Neural progenitor cell (in vitro differentiated cells): ENCODE measurements around the gene HSPA12B. TPM values are rescaled to one million over a fixed set of nuclear protein-coding genes. Genes with fewer than 3 reads are reported as not detected.

Experiments used
- DNase-seq: peaks from one replicate; pipeline ENCODE4 v3.0.0-alpha.2; 2016; ENCODE audit warnings: low spot score
- H2AFZ ChIP-seq: fragments of 200-600 bp; sonication (generic); replicated peaks from 2 replicates; pipeline ENCODE4 v1.6.1; 2016; ENCODE audit warnings: antibody characterized with exemption
- H3F3A ChIP-seq: fragments of 200-600 bp; sonication (generic); 2 replicates; pipeline ENCODE4 v1.6.1; 2016; ENCODE audit warnings: antibody characterized with exemption, low read depth
- H3K27ac ChIP-seq: fragments of 200-600 bp; sonication (generic); 2 replicates; pipeline ENCODE4 v1.5.1; 2016; ENCODE audit warnings: mild to moderate bottlenecking
- H3K27me3 ChIP-seq: fragments of 200-600 bp; sonication (generic); 2 replicates; pipeline ENCODE4 v1.6.1; 2016; ENCODE audit warnings: mild to moderate bottlenecking, moderate library complexity
- H3K36me3 ChIP-seq: fragments of 200-600 bp; sonication (generic); 2 replicates; pipeline ENCODE4 v1.5.1; 2016
- H3K4me1 ChIP-seq: fragments of 200-600 bp; sonication (generic); 2 replicates; pipeline ENCODE4 v1.6.1; 2016; ENCODE audit warnings: mixed run types
- H3K4me2 ChIP-seq: fragments of 200-600 bp; sonication (generic); 2 replicates; pipeline ENCODE4 v1.6.1; 2016
- H3K4me3 ChIP-seq: fragments of 200-600 bp; sonication (generic); 2 replicates; pipeline ENCODE4 v1.5.1; 2016
- H3K79me2 ChIP-seq: fragments of 200-600 bp; sonication (generic); 2 replicates; pipeline ENCODE4 v1.6.1; 2016; ENCODE audit warnings: low read depth
- H3K9ac ChIP-seq: fragments of 200-600 bp; sonication (generic); 2 replicates; pipeline ENCODE4 v1.6.1; 2016
- H3K9me3 ChIP-seq: fragments of 200-600 bp; sonication (generic); 2 replicates; pipeline ENCODE4 v1.5.1; 2016; ENCODE audit warnings: low read depth
- H4K20me1 ChIP-seq: fragments of 200-600 bp; sonication (generic); 2 replicates; pipeline ENCODE4 v1.6.1; 2016; ENCODE audit warnings: low read depth
- H3K27ac Mint-ChIP-seq: 3 replicates; pipeline ENCODE4 v1.8.0; 2021; ENCODE audit warnings: mixed read lengths
- H3K27me3 Mint-ChIP-seq: 2 replicates; pipeline ENCODE4 v1.8.0; 2022; ENCODE audit warnings: low read depth, mild to moderate bottlenecking, inconsistent platforms, moderate library complexity, mixed read lengths; ENCODE audit not compliant: insufficient read depth
- H3K36me3 Mint-ChIP-seq: 3 replicates; pipeline ENCODE4 v1.8.0; 2021; ENCODE audit warnings: mixed read lengths
- H3K4me1 Mint-ChIP-seq: 3 replicates; pipeline ENCODE4 v1.8.0; 2021; ENCODE audit warnings: mixed read lengths
- H3K4me3 Mint-ChIP-seq: 3 replicates; pipeline ENCODE4 v1.8.0; 2021; ENCODE audit warnings: mild to moderate bottlenecking, moderate library complexity, mixed read lengths
- H3K9me3 Mint-ChIP-seq: 3 replicates; pipeline ENCODE4 v1.8.0; 2020; ENCODE audit warnings: mixed read lengths
- CTCF ChIP-seq: fragments of 200-600 bp; sonication (generic); IDR thresholded peaks from 2 replicates; pipeline ENCODE4 v1.5.1; 2017; ENCODE audit warnings: antibody characterized with exemption, mild to moderate bottlenecking
- EZH2 ChIP-seq: fragments of 200-600 bp; sonication (generic); IDR thresholded peaks from 2 replicates; pipeline ENCODE4 v1.6.1; 2017; ENCODE audit warnings: antibody characterized with exemption, mild to moderate bottlenecking, moderate library complexity
- EZH2phosphoT487 ChIP-seq: fragments of 200-600 bp; sonication (generic); IDR thresholded peaks from 2 replicates; pipeline ENCODE4 v1.6.1; 2017; ENCODE audit warnings: antibody characterized with exemption
- total RNA-seq: library from RNA; depleted of rRNA; stranded (reverse); fragments of >200 nt; gene quantifications from 2 replicates; pipeline ENCODE4 v1.2.3, GENCODE V29; 2015; ENCODE audit warnings: low replicate concordance

Gene HSPA12B
- total RNA-seq, 1 donor from 2014 or later: 0.15 TPM

GRCh38 chr20:3797226-3797545 lies 64.7 kb downstream of the HSPA12B start:
- Mint-ChIP-seq H3K27ac (peak overlapping the region; percentile 80), H3K36me3 (peaks cover 10% of the 10 kb centered on the region), H3K9me3 (no peaks in the 10 kb centered on the region), H3K4me3 (peak overlapping the region; percentile 92), H3K4me1 (peaks cover 50% of the 10 kb centered on the region), H3K27me3 (peaks cover 17% of the 10 kb centered on the region)
- H3K4me3 ChIP-seq: peak overlapping the region; percentile 68
- DNase-seq: no peak
- peak overlapping the region; percentile 90 for H3K4me2 ChIP-seq
- H3K27me3 ChIP-seq: peaks cover 22% of the 10 kb centered on the region
- no peaks in the 10 kb centered on the region for H3K36me3 ChIP-seq
- no peaks in the 10 kb centered on the region for H3K79me2 ChIP-seq
- peaks cover 28% of the 10 kb centered on the region for H3K4me1 ChIP-seq
- H3K9ac ChIP-seq: no peak overlapping the region
- no peak overlapping the region for H3K27ac ChIP-seq
- no peak for TF ChIP-seq CTCF
- no peak for TF ChIP-seq EZH2
- TF ChIP-seq EZH2phosphoT487: no peak
- peaks cover 30% of the 10 kb centered on the region for H3F3A ChIP-seq
- no peaks in the 10 kb centered on the region for H3K9me3 ChIP-seq
- H2AFZ ChIP-seq: no peak overlapping the region
- H4K20me1 ChIP-seq: peaks cover 9% of the 10 kb centered on the region

DNA sequence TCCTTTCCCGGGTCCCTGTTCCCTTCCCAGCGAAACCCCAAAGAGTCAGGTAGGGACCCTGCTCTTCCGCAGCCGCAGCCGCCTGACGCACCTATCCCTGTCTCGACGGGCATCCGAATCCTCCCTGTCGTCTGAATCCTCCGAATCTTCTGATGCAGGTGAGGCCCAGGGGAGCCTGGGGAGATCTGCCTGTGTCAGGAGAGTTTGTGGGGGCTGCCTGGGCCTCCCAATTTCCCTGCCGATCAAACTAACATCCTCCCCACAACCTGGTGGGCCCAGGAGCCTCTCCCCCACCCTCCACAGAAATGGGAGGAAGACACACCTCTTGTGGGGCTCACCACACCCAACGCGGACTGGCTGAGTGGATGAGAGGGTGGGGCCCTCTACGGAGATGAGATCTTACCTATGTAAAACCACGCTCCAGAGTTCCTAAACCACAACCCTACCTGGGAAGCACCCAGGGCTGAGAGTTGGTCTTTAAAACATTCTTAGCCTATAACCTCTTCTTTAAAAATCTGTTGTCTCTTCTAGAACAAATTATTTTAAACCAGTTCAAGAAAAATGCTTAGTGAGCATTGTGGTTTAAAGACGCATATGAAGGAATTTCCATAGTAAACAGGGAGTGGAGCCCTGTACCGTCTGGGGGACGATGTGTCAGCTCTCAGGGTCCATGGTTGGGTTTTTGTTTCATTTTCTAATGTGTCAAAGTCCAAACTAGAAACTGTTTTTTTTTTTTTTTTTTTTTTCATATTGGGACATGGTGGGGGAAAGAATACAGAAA lies 65.3 kb downstream of the HSPA12B start:
- TF ChIP-seq CTCF (no peak), EZH2phosphoT487 (no peak), EZH2 (no peak)
- Histone ChIP-seq H3K79me2 (no peaks in the 10 kb centered on the region), H3K27me3 (peaks cover 22% of the 10 kb centered on the region), H3K4me1 (peaks cover 28% of the 10 kb centered on the region), H3K4me3 (peak overlapping the region; percentile 68), H4K20me1 (peaks cover 9% of the 10 kb centered on the region), H3F3A (peaks cover 30% of the 10 kb centered on the region), H2AFZ (no peak overlapping the region), H3K9ac (no peak overlapping the region), H3K4me2 (peak overlapping the region; percentile 90), H3K36me3 (no peaks in the 10 kb centered on the region), H3K9me3 (no peaks in the 10 kb centered on the region), H3K27ac (no peak overlapping the region)
- Mint-ChIP-seq H3K4me3 (peak overlapping the region; percentile 92), H3K36me3 (peaks cover 15% of the 10 kb centered on the region), H3K27ac (peak overlapping the region; percentile 53), H3K9me3 (no peaks in the 10 kb centered on the region), H3K4me1 (peaks cover 56% of the 10 kb centered on the region), H3K27me3 (peaks cover 17% of the 10 kb centered on the region)
- DNase-seq: no peak

GRCh38 chr20:3798373-3798768 lies 65.9 kb downstream of the HSPA12B start:
- Histone ChIP-seq H3K9ac (no peak overlapping the region), H3K4me2 (no peak overlapping the region), H3K4me3 (no peak overlapping the region), H2AFZ (no peak overlapping the region), H3K79me2 (no peaks in the 10 kb centered on the region), H3K27me3 (peaks cover 22% of the 10 kb centered on the region), H3K9me3 (no peaks in the 10 kb centered on the region), H3K36me3 (no peaks in the 10 kb centered on the region), H3F3A (peaks cover 30% of the 10 kb centered on the region), H3K4me1 (peaks cover 28% of the 10 kb centered on the region), H3K27ac (no peak overlapping the region), H4K20me1 (peaks cover 9% of the 10 kb centered on the region)
- Mint-ChIP-seq H3K27me3 (peaks cover 17% of the 10 kb centered on the region), H3K36me3 (peaks cover 20% of the 10 kb centered on the region), H3K9me3 (no peaks in the 10 kb centered on the region), H3K27ac (peak overlapping the region; percentile 79), H3K4me3 (peak overlapping the region; percentile 92), H3K4me1 (peaks cover 58% of the 10 kb centered on the region)
- no peak for DNase-seq
- TF ChIP-seq CTCF (no peak), EZH2phosphoT487 (no peak), EZH2 (no peak)
